GM23338 (cell line): ENCODE data around the gene HLA-DOA. TPM values are rescaled to one million over a fixed set of nuclear protein-coding genes. Genes with fewer than 3 reads are reported as not detected.

Experiments used
- ATAC-seq: fragments of 200-7000 bp; cut with Tn5 transposase; 3 replicates; pipeline ENCODE4 v1.9.1; 2020
- DNase-seq: peaks from one replicate; pipeline ENCODE4 v3.0.0-alpha.2; 2015; ENCODE audit warnings: low spot score
- H2AFZ ChIP-seq: fragments of 200-600 bp; sonication (generic); 2 replicates; pipeline ENCODE4 v1.8.0; 2016; ENCODE audit warnings: antibody characterized with exemption, mild to moderate bottlenecking, moderate library complexity
- H3F3A ChIP-seq: fragments of 200-600 bp; sonication (generic); replicated peaks from 2 replicates; pipeline ENCODE4 v1.8.0; 2017; ENCODE audit warnings: antibody characterized with exemption, mixed run types, low read depth
- H3K27ac ChIP-seq: fragments of 200-600 bp; sonication (generic); 2 replicates; pipeline ENCODE4 v1.6.1; 2016; ENCODE audit warnings: low read depth
- H3K27me3 ChIP-seq: fragments of 200-600 bp; sonication (generic); 2 replicates; pipeline ENCODE4 v1.8.0; 2016; ENCODE audit warnings: mild to moderate bottlenecking, mixed run types, moderate library complexity; ENCODE audit not compliant: insufficient read depth
- H3K36me3 ChIP-seq: fragments of 200-600 bp; sonication (generic); 2 replicates; pipeline ENCODE4 v1.8.0; 2016; ENCODE audit warnings: mild to moderate bottlenecking; ENCODE audit not compliant: insufficient read depth
- H3K4me1 ChIP-seq: fragments of 200-600 bp; sonication (generic); 2 replicates; pipeline ENCODE4 v1.8.0; 2016; ENCODE audit warnings: mild to moderate bottlenecking, moderate library complexity; ENCODE audit not compliant: insufficient read depth
- H3K4me2 ChIP-seq: fragments of 200-600 bp; sonication (generic); 2 replicates; pipeline ENCODE4 v1.7.1; 2017; ENCODE audit warnings: mixed run types
- H3K4me3 ChIP-seq: fragments of 200-600 bp; sonication (generic); 2 replicates; pipeline ENCODE4 v1.6.1; 2016; ENCODE audit warnings: mixed run types
- H3K79me2 ChIP-seq: fragments of 200-600 bp; sonication (generic); replicated peaks from 2 replicates; pipeline ENCODE4 v1.8.0; 2017; ENCODE audit warnings: mild to moderate bottlenecking; ENCODE audit not compliant: insufficient read depth
- H3K9me2 ChIP-seq: fragments of 200-600 bp; sonication (generic); 2 replicates; pipeline ENCODE4 v1.8.0; 2017; ENCODE audit not compliant: insufficient read depth
- H4K20me1 ChIP-seq: fragments of 200-600 bp; sonication (generic); replicated peaks from 2 replicates; pipeline ENCODE4 v1.8.0; 2017; ENCODE audit warnings: mild to moderate bottlenecking; ENCODE audit not compliant: insufficient read depth
- H3K27ac Mint-ChIP-seq: 2 replicates; pipeline ENCODE4 v1.8.0; 2020; ENCODE audit warnings: inconsistent platforms, mild to moderate bottlenecking, moderate library complexity, mixed read lengths
- H3K27me3 Mint-ChIP-seq: 3 replicates; pipeline ENCODE4 v1.8.0; 2022; ENCODE audit warnings: low read depth, mild to moderate bottlenecking, moderate library complexity, mixed read lengths, inconsistent platforms; ENCODE audit not compliant: insufficient read depth, poor library complexity
- H3K36me3 Mint-ChIP-seq: 3 replicates; pipeline ENCODE4 v1.8.0; 2021; ENCODE audit warnings: low read depth, mild to moderate bottlenecking, inconsistent platforms, moderate library complexity, mixed read lengths
- H3K4me1 Mint-ChIP-seq: 3 replicates; pipeline ENCODE4 v1.8.0; 2020; ENCODE audit warnings: mild to moderate bottlenecking, inconsistent platforms, mixed read lengths
- H3K4me3 Mint-ChIP-seq: 3 replicates; pipeline ENCODE4 v1.8.0; 2021; ENCODE audit warnings: moderate library complexity, mild to moderate bottlenecking, inconsistent platforms, mixed read lengths
- H3K9me3 Mint-ChIP-seq: 3 replicates; pipeline ENCODE4 v1.8.0; 2020; ENCODE audit warnings: moderate library complexity, mild to moderate bottlenecking, inconsistent platforms, mixed read lengths
- CREB1 ChIP-seq: fragments of 250-450 bp; sonication (Bioruptor Pico); IDR thresholded peaks from 2 replicates; pipeline ENCODE4 v1.5.0; 2020; ENCODE audit warnings: low read depth, mild to moderate bottlenecking, moderate library complexity
- EZH2 ChIP-seq: fragments of 200-600 bp; sonication (generic); IDR thresholded peaks from one replicate; pipeline ENCODE4 v1.8.0; 2017; ENCODE audit warnings: antibody characterized with exemption, mild to moderate bottlenecking, low read depth; ENCODE audit not compliant: unreplicated experiment
- NANOG ChIP-seq: IDR thresholded peaks from 2 replicates; pipeline ENCODE4 v1.6.1; 2016; ENCODE audit warnings: antibody characterized with exemption, borderline replicate concordance
- POLR2AphosphoS5 ChIP-seq: IDR thresholded peaks from 2 replicates; pipeline ENCODE4 v1.6.1; 2016; ENCODE audit warnings: antibody characterized with exemption, low read depth
- STAT1 ChIP-seq: IDR thresholded peaks from one replicate; pipeline ENCODE4 v1.6.1; 2016; ENCODE audit warnings: antibody characterized with exemption; ENCODE audit not compliant: unreplicated experiment
- polyA plus RNA-seq: library from polyadenylated mRNA; unstranded; fragments of >200 nt; fragmentation: Nextera tagmentation; extraction: Ambion mirVana; gene quantifications from 2 replicates; pipeline ENCODE4 v1.2.1, GENCODE V29; 2016
- total RNA-seq: library from RNA; depleted of rRNA; stranded (reverse); fragments of >200 nt; shearing (Covaris generic); gene quantifications from 2 replicates; pipeline ENCODE4 v1.2.3, GENCODE V29; 2014
- TF ChIP-seq, protein P1 (sequence below): IDR thresholded peaks from one replicate; pipeline ENCODE4 v1.6.1; 2018; ENCODE audit warnings: antibody characterized with exemption; ENCODE audit not compliant: unreplicated experiment
- TF ChIP-seq, protein P2 (sequence below): IDR thresholded peaks from 2 replicates; pipeline ENCODE4 v1.6.1; 2016; ENCODE audit warnings: antibody characterized with exemption

HLA-DOA gene
- total and polyA plus RNA-seq, 2 experiments from 2014 or later, result 4.8 to 30.5 TPM

DNA sequence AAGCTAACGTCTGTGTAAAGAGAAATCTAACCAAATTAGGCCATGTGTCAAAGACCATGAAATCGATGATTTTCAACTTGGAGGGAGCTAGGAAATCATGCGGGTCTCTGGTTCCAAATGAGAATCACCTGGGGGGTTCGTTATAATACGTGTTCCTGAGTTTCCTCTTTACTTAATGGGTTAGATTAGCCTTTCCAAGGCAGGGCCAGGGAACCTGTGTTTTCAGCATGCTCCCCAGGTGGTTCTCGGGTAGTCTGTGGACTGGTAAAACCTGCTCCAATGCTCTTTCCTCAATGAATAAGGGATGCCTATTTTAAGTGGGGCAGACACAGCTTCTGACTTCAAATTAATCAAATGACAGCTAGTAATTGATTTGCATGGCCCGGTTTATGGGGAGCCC, 965 bp upstream of the HLA-DOA start:
- peak; percentile 5; the same call in 2 of the 3 replicates for ATAC-seq
- H3K27me3 Mint-ChIP-seq, result peaks cover 4% of the 10 kb centered on the region
- H3K36me3 Mint-ChIP-seq, result peaks cover 8% of the 10 kb centered on the region; the same call in 1 of the 3 replicates
- peak overlapping the region; percentile 23; the same call in 1 of the 3 replicates for H3K4me3 Mint-ChIP-seq
- TF ChIP-seq EZH2 (no peak), NANOG (no peak), POLR2AphosphoS5 (no peak), STAT1 (no peak)
- TF ChIP-seq, protein P1, sequence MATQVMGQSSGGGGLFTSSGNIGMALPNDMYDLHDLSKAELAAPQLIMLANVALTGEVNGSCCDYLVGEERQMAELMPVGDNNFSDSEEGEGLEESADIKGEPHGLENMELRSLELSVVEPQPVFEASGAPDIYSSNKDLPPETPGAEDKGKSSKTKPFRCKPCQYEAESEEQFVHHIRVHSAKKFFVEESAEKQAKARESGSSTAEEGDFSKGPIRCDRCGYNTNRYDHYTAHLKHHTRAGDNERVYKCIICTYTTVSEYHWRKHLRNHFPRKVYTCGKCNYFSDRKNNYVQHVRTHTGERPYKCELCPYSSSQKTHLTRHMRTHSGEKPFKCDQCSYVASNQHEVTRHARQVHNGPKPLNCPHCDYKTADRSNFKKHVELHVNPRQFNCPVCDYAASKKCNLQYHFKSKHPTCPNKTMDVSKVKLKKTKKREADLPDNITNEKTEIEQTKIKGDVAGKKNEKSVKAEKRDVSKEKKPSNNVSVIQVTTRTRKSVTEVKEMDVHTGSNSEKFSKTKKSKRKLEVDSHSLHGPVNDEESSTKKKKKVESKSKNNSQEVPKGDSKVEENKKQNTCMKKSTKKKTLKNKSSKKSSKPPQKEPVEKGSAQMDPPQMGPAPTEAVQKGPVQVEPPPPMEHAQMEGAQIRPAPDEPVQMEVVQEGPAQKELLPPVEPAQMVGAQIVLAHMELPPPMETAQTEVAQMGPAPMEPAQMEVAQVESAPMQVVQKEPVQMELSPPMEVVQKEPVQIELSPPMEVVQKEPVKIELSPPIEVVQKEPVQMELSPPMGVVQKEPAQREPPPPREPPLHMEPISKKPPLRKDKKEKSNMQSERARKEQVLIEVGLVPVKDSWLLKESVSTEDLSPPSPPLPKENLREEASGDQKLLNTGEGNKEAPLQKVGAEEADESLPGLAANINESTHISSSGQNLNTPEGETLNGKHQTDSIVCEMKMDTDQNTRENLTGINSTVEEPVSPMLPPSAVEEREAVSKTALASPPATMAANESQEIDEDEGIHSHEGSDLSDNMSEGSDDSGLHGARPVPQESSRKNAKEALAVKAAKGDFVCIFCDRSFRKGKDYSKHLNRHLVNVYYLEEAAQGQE, result no peak
- TF ChIP-seq, protein P2, sequence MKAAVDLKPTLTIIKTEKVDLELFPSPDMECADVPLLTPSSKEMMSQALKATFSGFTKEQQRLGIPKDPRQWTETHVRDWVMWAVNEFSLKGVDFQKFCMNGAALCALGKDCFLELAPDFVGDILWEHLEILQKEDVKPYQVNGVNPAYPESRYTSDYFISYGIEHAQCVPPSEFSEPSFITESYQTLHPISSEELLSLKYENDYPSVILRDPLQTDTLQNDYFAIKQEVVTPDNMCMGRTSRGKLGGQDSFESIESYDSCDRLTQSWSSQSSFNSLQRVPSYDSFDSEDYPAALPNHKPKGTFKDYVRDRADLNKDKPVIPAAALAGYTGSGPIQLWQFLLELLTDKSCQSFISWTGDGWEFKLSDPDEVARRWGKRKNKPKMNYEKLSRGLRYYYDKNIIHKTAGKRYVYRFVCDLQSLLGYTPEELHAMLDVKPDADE, result no peak
- no peaks in the 10 kb centered on the region for H4K20me1 ChIP-seq
- no peaks in the 10 kb centered on the region for H3K9me2 ChIP-seq
- no peaks in the 10 kb centered on the region for H3F3A ChIP-seq
- no peak overlapping the region for H3K27ac ChIP-seq
- peak overlapping the region; percentile 65; the same call in 1 of the 2 replicates for H3K4me3 ChIP-seq
- H3K4me1 ChIP-seq, result peaks cover 10% of the 10 kb centered on the region
- no peaks in the 10 kb centered on the region for H3K9me3 Mint-ChIP-seq
- H3K27me3 ChIP-seq, result no peaks in the 10 kb centered on the region
- H3K36me3 ChIP-seq, result no peaks in the 10 kb centered on the region
- H3K4me1 Mint-ChIP-seq, result peaks cover 38% of the 10 kb centered on the region
- no peak overlapping the region for H3K27ac Mint-ChIP-seq
- peak overlapping the region; percentile 78 for H3K4me2 ChIP-seq
- 0 out of 2 replicates have a peak, but pooled peaks cover 5% of the 10 kb centered on the region for H3K79me2 ChIP-seq
- no peak overlapping the region for H2AFZ ChIP-seq
- peak; percentile 60 for DNase-seq

DNA sequence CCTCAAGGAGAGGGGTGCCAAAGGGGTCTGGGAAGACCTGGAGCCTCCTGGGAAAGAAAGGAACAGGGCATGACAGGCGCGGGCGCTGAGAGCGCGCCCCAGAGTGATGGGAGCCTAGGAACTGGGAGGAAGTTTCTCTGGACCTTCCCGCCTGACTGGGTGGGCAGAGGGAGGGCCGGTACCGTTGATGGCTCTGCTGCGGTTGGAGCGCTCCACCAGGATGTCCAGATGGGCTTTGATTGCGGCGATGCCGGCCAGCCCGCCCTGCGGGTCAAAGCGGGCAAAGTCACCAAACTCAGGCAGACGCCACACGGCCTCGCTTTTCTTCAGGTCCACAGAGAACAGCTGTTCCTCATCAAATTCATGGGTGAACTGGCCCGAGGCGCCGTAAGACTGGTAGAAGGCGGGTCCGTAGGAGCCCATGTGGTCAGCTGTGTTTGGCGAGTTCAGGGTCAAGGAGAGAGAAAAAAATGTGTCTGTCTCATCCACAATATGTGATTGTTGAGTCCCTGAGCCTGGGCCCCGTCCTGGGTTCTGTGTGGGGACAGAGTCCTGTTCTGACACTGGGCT, 1.5 kb downstream of the HLA-DOA start:
- ATAC-seq (no peak), DNase-seq (no peak)
- Histone ChIP-seq H3K27ac (no peak overlapping the region), H3K4me3 (no peak overlapping the region), H3K79me2 (0 out of 2 replicates have a peak, but pooled peaks cover 5% of the 10 kb centered on the region), H2AFZ (no peak overlapping the region), H3K4me2 (no peak overlapping the region), H3K27me3 (no peaks in the 10 kb centered on the region), H3K36me3 (no peaks in the 10 kb centered on the region), H4K20me1 (no peaks in the 10 kb centered on the region), H3F3A (no peaks in the 10 kb centered on the region), H3K9me2 (no peaks in the 10 kb centered on the region), H3K4me1 (peaks cover 10% of the 10 kb centered on the region)
- Mint-ChIP-seq H3K27me3 (peaks cover 4% of the 10 kb centered on the region), H3K36me3 (peaks cover 8% of the 10 kb centered on the region; the same call in 1 of the 3 replicates), H3K9me3 (no peaks in the 10 kb centered on the region), H3K4me1 (peaks cover 33% of the 10 kb centered on the region), H3K27ac (no peak overlapping the region), H3K4me3 (peak overlapping the region; percentile 92)
- TF ChIP-seq POLR2AphosphoS5 (no peak), CREB1 (CRISPR knock-in tag) (no peak)
